H9 (cell line): Measurements from ENCODE around the gene ARHGEF7. TPM values are rescaled to one million over a fixed set of nuclear protein-coding genes. Genes with fewer than 3 reads are reported as not detected.

Experiments used
- DNase-seq: peaks from one replicate; pipeline ENCODE4 v3.0.0-alpha.2; 2017
- H2AFZ ChIP-seq: one replicate; pipeline ENCODE4 v1.6.1; 2013; ENCODE audit warnings: mild to moderate bottlenecking, low read length, control low read depth, moderate library complexity
- H2AK5ac ChIP-seq: 2 replicates; pipeline ENCODE4 v1.6.1; 2013; ENCODE audit warnings: low read length, control low read depth, mixed read lengths; ENCODE audit not compliant: insufficient read length
- H2BK120ac ChIP-seq: one replicate; pipeline ENCODE4 v1.6.1; 2013; ENCODE audit warnings: low read depth, mild to moderate bottlenecking, low read length, control low read depth, inconsistent platforms; ENCODE audit not compliant: poor library complexity, severe bottlenecking
- H2BK12ac ChIP-seq: 2 replicates; pipeline ENCODE4 v1.6.1; 2013; ENCODE audit warnings: low read length, control low read depth, mixed read lengths, low read depth; ENCODE audit not compliant: insufficient read length
- H2BK15ac ChIP-seq: 2 replicates; pipeline ENCODE4 v1.6.1; 2013; ENCODE audit warnings: low read depth, low read length, control low read depth
- H2BK20ac ChIP-seq: one replicate; pipeline ENCODE4 v1.6.1; 2013; ENCODE audit warnings: low read depth, mild to moderate bottlenecking, low read length, control low read depth, inconsistent platforms; ENCODE audit not compliant: poor library complexity, severe bottlenecking
- H2BK5ac ChIP-seq: 2 replicates; pipeline ENCODE4 v1.6.1; 2013; ENCODE audit warnings: low read length, control low read depth, mixed read lengths; ENCODE audit not compliant: insufficient read length
- H3K14ac ChIP-seq: 2 replicates; pipeline ENCODE4 v1.6.1; 2013; ENCODE audit warnings: low read length, control low read depth; ENCODE audit not compliant: insufficient read depth
- H3K18ac ChIP-seq: 2 replicates; pipeline ENCODE4 v1.6.1; 2013; ENCODE audit warnings: low read depth, mild to moderate bottlenecking, mixed read lengths, low read length, control low read depth; ENCODE audit not compliant: insufficient read length
- H3K23ac ChIP-seq: 2 replicates; pipeline ENCODE4 v1.6.1; 2013; ENCODE audit warnings: low read length, control low read depth, mixed read lengths, low read depth; ENCODE audit not compliant: insufficient read length
- H3K23me2 ChIP-seq: 2 replicates; pipeline ENCODE4 v1.6.1; 2013; ENCODE audit warnings: low read depth, mild to moderate bottlenecking, mixed read lengths, low read length, control low read depth; ENCODE audit not compliant: insufficient read length, poor library complexity, severe bottlenecking
- H3K27ac ChIP-seq: 2 replicates; pipeline ENCODE4 v1.5.1; 2013; ENCODE audit warnings: low read length, control low read depth, mixed read lengths, low read depth; ENCODE audit not compliant: insufficient read length
- H3K27me3 ChIP-seq: 2 replicates; pipeline ENCODE4 v1.6.1; 2013; ENCODE audit warnings: low read length, control low read depth, inconsistent platforms; ENCODE audit not compliant: insufficient read depth
- H3K4ac ChIP-seq: 2 replicates; pipeline ENCODE4 v1.6.1; 2013; ENCODE audit warnings: low read depth, mild to moderate bottlenecking, control low read depth, inconsistent platforms, low read length, moderate library complexity
- H3K4me1 ChIP-seq: 2 replicates; pipeline ENCODE4 v1.6.1; 2013; ENCODE audit warnings: low read length, control low read depth, inconsistent platforms; ENCODE audit not compliant: insufficient read depth
- H3K4me2 ChIP-seq: 2 replicates; pipeline ENCODE4 v1.6.1; 2013; ENCODE audit warnings: low read length, control low read depth, mixed read lengths; ENCODE audit not compliant: insufficient read length, insufficient read depth
- H3K56ac ChIP-seq: 2 replicates; pipeline ENCODE4 v1.6.1; 2013; ENCODE audit warnings: low read depth, mild to moderate bottlenecking, mixed read lengths, low read length, control low read depth; ENCODE audit not compliant: insufficient read length
- H3K79me1 ChIP-seq: 2 replicates; pipeline ENCODE4 v1.6.1; 2013; ENCODE audit warnings: low read depth, mild to moderate bottlenecking, moderate library complexity, low read length, control low read depth, inconsistent platforms; ENCODE audit not compliant: insufficient read depth, poor library complexity, severe bottlenecking
- H3K79me2 ChIP-seq: 2 replicates; pipeline ENCODE4 v1.6.1; 2013; ENCODE audit warnings: low read length, control low read depth, inconsistent platforms; ENCODE audit not compliant: insufficient read depth
- H3K9ac ChIP-seq: 2 replicates; pipeline ENCODE4 v1.6.1; 2013; ENCODE audit warnings: low read length, control low read depth, mixed read lengths; ENCODE audit not compliant: insufficient read length; ENCODE audit errors: extremely low read depth
- H3K9me3 ChIP-seq: one replicate; pipeline ENCODE4 v1.6.1; 2013; ENCODE audit warnings: low read depth, low read length, inconsistent platforms; ENCODE audit not compliant: control insufficient read depth
- H3T11ph ChIP-seq: one replicate; pipeline ENCODE4 v1.6.1; 2013; ENCODE audit warnings: mild to moderate bottlenecking, low read length, control low read depth, inconsistent platforms
- H4K20me1 ChIP-seq: one replicate; pipeline ENCODE4 v1.6.1; 2013; ENCODE audit not compliant: control insufficient read depth, insufficient read length, insufficient read depth
- H4K5ac ChIP-seq: 2 replicates; pipeline ENCODE4 v1.6.1; 2013; ENCODE audit warnings: low read depth, mild to moderate bottlenecking, mixed read lengths, low read length, control low read depth; ENCODE audit not compliant: insufficient read length
- H4K8ac ChIP-seq: replicated peaks from 2 replicates; pipeline ENCODE4 v1.6.1; 2013; ENCODE audit warnings: low read length, control low read depth, mixed read lengths, low read depth; ENCODE audit not compliant: insufficient read length
- H4K91ac ChIP-seq: 2 replicates; pipeline ENCODE4 v1.6.1; 2013; ENCODE audit warnings: low read depth, mild to moderate bottlenecking, moderate library complexity, mixed read lengths, low read length, control low read depth; ENCODE audit not compliant: insufficient read length
- H3K27ac Mint-ChIP-seq, 3 experiments: 2 replicates in 2 of 3; 3 replicates in 1 of 3; pipeline ENCODE4 v1.8.0; 2020 to 2021; ENCODE audit warnings: mixed read lengths in 3 of 3, mild to moderate bottlenecking in 1 of 3, moderate library complexity in 1 of 3
- H3K27me3 Mint-ChIP-seq: 2 replicates; pipeline ENCODE4 v1.8.0; 2021; ENCODE audit warnings: low read depth, mild to moderate bottlenecking, moderate library complexity, mixed read lengths
- H3K36me3 Mint-ChIP-seq, 3 experiments: 2 replicates in 2 of 3; 3 replicates in 1 of 3; pipeline ENCODE4 v1.8.0; 2020 to 2021; ENCODE audit warnings: low read depth in 3 of 3, mixed read lengths in 3 of 3; ENCODE audit not compliant: insufficient read depth in 1 of 3
- H3K4me1 Mint-ChIP-seq, 2 experiments: 2 replicates each; pipeline ENCODE4 v1.8.0; 2020; ENCODE audit warnings: mixed read lengths in 2 of 2
- H3K4me3 Mint-ChIP-seq, 2 experiments: 2 replicates in 1 of 2; 3 replicates in 1 of 2; pipeline ENCODE4 v1.8.0; 2020 to 2021; ENCODE audit warnings: mild to moderate bottlenecking in 2 of 2, mixed read lengths in 2 of 2, moderate library complexity in 1 of 2
- H3K9me3 Mint-ChIP-seq, 2 experiments: 2 replicates in 1 of 2; 3 replicates in 1 of 2; pipeline ENCODE4 v1.8.0; 2020; ENCODE audit warnings: mild to moderate bottlenecking in 2 of 2, mixed read lengths in 2 of 2, moderate library complexity in 1 of 2
- CTCF ChIP-seq: fragments of 200-600 bp; sonication (generic); conservative IDR thresholded peaks from 3 replicates; pipeline ENCODE4 v1.8.0; 2021; ENCODE audit warnings: antibody characterized with exemption, mild to moderate bottlenecking
- WGBS: extraction: QIAGEN DNeasy Blood & Tissue Kit; methylation state at CpG from one replicate; pipeline ENCODE4 v1.1.7; 2013; ENCODE audit warnings: missing lambda C conversion rate, low lambda C conversion rate, mixed read lengths; ENCODE audit not compliant: insufficient read length; ENCODE audit errors: extremely low coverage; 5-methylcytosine and 5-hydroxymethylcytosine counted together
- total RNA-seq: library from RNA; stranded (reverse); gene quantifications from 2 replicates; pipeline ENCODE4 v1.2.1, GENCODE V29; 2021

ARHGEF7 gene
- total RNA-seq, 1 experiment from 2014 or later, result 51.9 TPM

DNA sequence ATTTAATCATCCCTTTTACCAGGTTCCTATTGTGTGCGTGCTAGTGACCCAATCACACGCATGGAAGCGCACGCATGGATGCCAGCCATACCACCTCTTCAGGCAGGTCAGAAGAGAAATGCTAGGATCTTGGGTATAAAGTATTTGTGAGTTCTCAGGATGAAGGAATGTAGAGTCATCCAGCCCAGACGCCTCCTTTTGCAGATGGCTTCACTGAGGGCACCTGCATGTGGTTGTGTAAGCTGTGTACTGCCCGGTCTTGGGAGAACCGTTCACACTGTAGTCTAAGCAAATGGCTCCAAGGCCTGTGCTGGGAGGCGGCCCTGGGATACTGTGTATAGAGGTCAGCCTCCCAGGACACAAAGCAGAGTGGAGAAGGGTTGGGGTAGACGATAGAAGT, 7.5 kb downstream of the ARHGEF7 start:
- no peak overlapping the region for H3K4me3 Mint-ChIP-seq
- H3K4me1 ChIP-seq, result no peaks in the 10 kb centered on the region
- no peaks in the 10 kb centered on the region for H3K79me1 ChIP-seq
- H2BK120ac ChIP-seq, result no peak overlapping the region
- no peaks in the 10 kb centered on the region for H3K23me2 ChIP-seq
- H3K18ac ChIP-seq, result no peak overlapping the region
- H3K4me2 ChIP-seq, result no peak overlapping the region
- H4K91ac ChIP-seq, result no peak overlapping the region
- H2BK5ac ChIP-seq, result no peak overlapping the region
- H3K9ac ChIP-seq, result no peak overlapping the region
- peaks cover 26% of the 10 kb centered on the region for H3K27me3 Mint-ChIP-seq
- no peak for TF ChIP-seq CTCF
- H3K9me3 Mint-ChIP-seq, result no peaks in the 10 kb centered on the region
- H3T11ph ChIP-seq, result no peak overlapping the region
- no peak overlapping the region for H2BK15ac ChIP-seq
- H4K20me1 ChIP-seq, result no peaks in the 10 kb centered on the region
- H2BK12ac ChIP-seq, result no peak overlapping the region
- H3K36me3 Mint-ChIP-seq, result no peaks in the 10 kb centered on the region
- H3K23ac ChIP-seq, result no peak overlapping the region
- H3K79me2 ChIP-seq, result no peaks in the 10 kb centered on the region
- no CpG with 5 or more reads among the region's 9 CpGs for WGBS
- no peak overlapping the region for H3K56ac ChIP-seq
- no peak overlapping the region for H4K5ac ChIP-seq
- no peaks in the 10 kb centered on the region; the same call in 1 of the 2 replicates for H3K27me3 ChIP-seq
- DNase-seq, result no peak
- H2AFZ ChIP-seq, result no peak overlapping the region
- no peak overlapping the region for H3K27ac ChIP-seq
- H4K8ac ChIP-seq, result no peak overlapping the region
- H3K4ac ChIP-seq, result no peak overlapping the region
- no peaks in the 10 kb centered on the region for H3K9me3 ChIP-seq
- H3K4me1 Mint-ChIP-seq, result peaks cover 4 to 7% of the 10 kb centered on the region in 2 experiments; a peak in 1 of 4 replicates
- no peak overlapping the region for H3K14ac ChIP-seq
- H2BK20ac ChIP-seq, result no peak overlapping the region
- H3K27ac Mint-ChIP-seq, result no peak overlapping the region
- no peak overlapping the region for H2AK5ac ChIP-seq
